Measurements from ENCODE around the gene POLR3B. TPM values are rescaled to one million over a fixed set of nuclear protein-coding genes. Genes with fewer than 3 reads are reported as not detected.

The POLR3B gene
- polyA plus RNA-seq, 1 donor (not counting 4 experiments of a cell fraction or from before 2014, with no cell fraction given), result 13.9 TPM

GRCh38 chr12:106417926-106418910, 60.7 kb downstream of the POLR3B start:
- Histone ChIP-seq H3K27me3 (ENCODE audit: control insufficient read depth, extremely low read depth, insufficient read depth, low read length) (no peaks in the 10 kb centered on the region), H3K4me1 (ENCODE audit: control insufficient read depth, extremely low read depth, insufficient read depth, low read length) (peaks cover 12% of the 10 kb centered on the region), H3K4me3 (ENCODE audit: control insufficient read depth in 2 of 3, extremely low read depth in 1 of 3, insufficient read depth in 2 of 3, low read depth in 1 of 3, low read length in 3 of 3) (no peak overlapping the region), H3K79me2 (ENCODE audit: control insufficient read depth, insufficient read depth, low read length) (no peaks in the 10 kb centered on the region), H4K20me1 (ENCODE audit: control insufficient read depth, extremely low read depth, insufficient read depth, low read length) (no peaks in the 10 kb centered on the region), H2AFZ (ENCODE audit: control insufficient read depth, low read length) (no peak overlapping the region), H3K9ac (ENCODE audit: control insufficient read depth, extremely low read depth, insufficient read depth, low read length) (no peak overlapping the region), H3K9me1 (ENCODE audit: control insufficient read depth, extremely low read depth, insufficient read depth, low read length) (no peaks in the 10 kb centered on the region), H3K27ac (ENCODE audit: control insufficient read depth, insufficient read depth, low read length) (no peak overlapping the region), H3K36me3 (ENCODE audit: control insufficient read depth in 2 of 2, extremely low read depth in 1 of 2, insufficient read depth in 2 of 2, low read length in 2 of 2) (no peaks in the 10 kb centered on the region), H3K4me2 (ENCODE audit: control insufficient read depth, extremely low read depth, insufficient read depth, low read depth, low read length) (peak overlapping the region; percentile 18), H3K9me3 (ENCODE audit: control insufficient read depth, low read depth, low read length) (no peaks in the 10 kb centered on the region)
- DNase-seq (ENCODE audit: low read depth, low spot score) (no peak), FAIRE-seq (peak; percentile 58)
- dilution Hi-C loops (cut with MboI; ENCODE audit: extremely low pct_ligation_motif_present, low sequenced_read_pairs), result no loop called here
- no peak for TF ChIP-seq EZH2 (IDR thresholded peaks at IDR 0.05; ENCODE audit: low read length)
- TF ChIP-seq, protein P1, sequence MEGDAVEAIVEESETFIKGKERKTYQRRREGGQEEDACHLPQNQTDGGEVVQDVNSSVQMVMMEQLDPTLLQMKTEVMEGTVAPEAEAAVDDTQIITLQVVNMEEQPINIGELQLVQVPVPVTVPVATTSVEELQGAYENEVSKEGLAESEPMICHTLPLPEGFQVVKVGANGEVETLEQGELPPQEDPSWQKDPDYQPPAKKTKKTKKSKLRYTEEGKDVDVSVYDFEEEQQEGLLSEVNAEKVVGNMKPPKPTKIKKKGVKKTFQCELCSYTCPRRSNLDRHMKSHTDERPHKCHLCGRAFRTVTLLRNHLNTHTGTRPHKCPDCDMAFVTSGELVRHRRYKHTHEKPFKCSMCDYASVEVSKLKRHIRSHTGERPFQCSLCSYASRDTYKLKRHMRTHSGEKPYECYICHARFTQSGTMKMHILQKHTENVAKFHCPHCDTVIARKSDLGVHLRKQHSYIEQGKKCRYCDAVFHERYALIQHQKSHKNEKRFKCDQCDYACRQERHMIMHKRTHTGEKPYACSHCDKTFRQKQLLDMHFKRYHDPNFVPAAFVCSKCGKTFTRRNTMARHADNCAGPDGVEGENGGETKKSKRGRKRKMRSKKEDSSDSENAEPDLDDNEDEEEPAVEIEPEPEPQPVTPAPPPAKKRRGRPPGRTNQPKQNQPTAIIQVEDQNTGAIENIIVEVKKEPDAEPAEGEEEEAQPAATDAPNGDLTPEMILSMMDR (optimal IDR thresholded peaks at IDR 0.05 in 1 of 3, IDR thresholded peaks at IDR 0.05 in 1 of 3, conservative IDR thresholded peaks at IDR 0.05 in 1 of 3; ENCODE audit: extremely low read depth in 1 of 3, insufficient read depth in 2 of 3, low read length in 3 of 3), result no peak

- H2AFZ ChIP-seq (ENCODE audit: control insufficient read depth, low read length), result no peak overlapping the region
- no peak for TF ChIP-seq EZH2 (IDR thresholded peaks at IDR 0.05; ENCODE audit: low read length)
- TF ChIP-seq, protein P1 (optimal IDR thresholded peaks at IDR 0.05 in 1 of 3, IDR thresholded peaks at IDR 0.05 in 1 of 3, conservative IDR thresholded peaks at IDR 0.05 in 1 of 3; ENCODE audit: extremely low read depth in 1 of 3, insufficient read depth in 2 of 3, low read length in 3 of 3), result no peak
- H3K9me3 ChIP-seq (ENCODE audit: control insufficient read depth, low read depth, low read length), result no peaks in the 10 kb centered on the region
- no peak overlapping the region for H3K27ac ChIP-seq (ENCODE audit: control insufficient read depth, insufficient read depth, low read length)
- peaks cover 12% of the 10 kb centered on the region for H3K4me1 ChIP-seq (ENCODE audit: control insufficient read depth, extremely low read depth, insufficient read depth, low read length)
- DNase-seq (ENCODE audit: low read depth, low spot score) (no peak), FAIRE-seq (no peak)
- no peak overlapping the region for H3K4me3 ChIP-seq (ENCODE audit: control insufficient read depth in 2 of 3, extremely low read depth in 1 of 3, insufficient read depth in 2 of 3, low read depth in 1 of 3, low read length in 3 of 3)
- peak overlapping the region; percentile 18 for H3K4me2 ChIP-seq (ENCODE audit: control insufficient read depth, extremely low read depth, insufficient read depth, low read depth, low read length)
- no peaks in the 10 kb centered on the region for H3K79me2 ChIP-seq (ENCODE audit: control insufficient read depth, insufficient read depth, low read length)
- H3K9me1 ChIP-seq (ENCODE audit: control insufficient read depth, extremely low read depth, insufficient read depth, low read length), result no peaks in the 10 kb centered on the region
- H3K27me3 ChIP-seq (ENCODE audit: control insufficient read depth, extremely low read depth, insufficient read depth, low read length), result no peaks in the 10 kb centered on the region
- no peaks in the 10 kb centered on the region for H4K20me1 ChIP-seq (ENCODE audit: control insufficient read depth, extremely low read depth, insufficient read depth, low read length)
- dilution Hi-C loops (cut with MboI; ENCODE audit: extremely low pct_ligation_motif_present, low sequenced_read_pairs), result no loop called here
- H3K9ac ChIP-seq (ENCODE audit: control insufficient read depth, extremely low read depth, insufficient read depth, low read length), result no peak overlapping the region
- no peaks in the 10 kb centered on the region for H3K36me3 ChIP-seq (ENCODE audit: control insufficient read depth in 2 of 2, extremely low read depth in 1 of 2, insufficient read depth in 2 of 2, low read length in 2 of 2)
Measured at GRCh38 chr12:106418970-106419369, 61.4 kb downstream of the POLR3B start.

Data from keratinocyte (primary cell).